ENCODE results near the gene RGS3. TPM values are rescaled to one million over a fixed set of nuclear protein-coding genes. Genes with fewer than 3 reads are reported as not detected.
A peak's percentile ranks its signal among the peaks of the same experiment; 100 is the strongest.
"Not testable (repeated sequence)": the region's sequence is repeated elsewhere in the genome, so short reads cannot be mapped to it uniquely, and the experiment has no call there.

RGS3 gene
- total RNA-seq, 1 donor from 2014 or later, result 66.2 TPM

DNA sequence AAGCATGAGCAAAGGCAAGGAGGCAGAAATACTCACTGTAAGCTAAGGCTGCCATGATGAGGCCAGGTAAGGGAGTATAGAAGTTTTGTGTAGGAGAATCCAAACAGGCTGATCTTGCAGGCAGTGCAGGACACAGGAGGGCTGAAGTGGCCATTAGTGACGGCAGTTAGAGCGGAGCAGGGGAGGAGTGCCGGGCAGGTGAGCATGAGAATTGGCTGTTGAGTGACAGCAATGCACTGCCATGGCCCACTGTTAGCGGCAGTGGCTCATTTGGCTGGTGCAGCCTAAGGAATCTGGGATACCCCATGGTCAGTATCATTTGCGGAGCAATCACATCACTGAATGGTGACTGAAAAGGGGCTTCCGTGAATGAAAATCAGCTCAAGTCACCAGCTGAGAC is 22.8 kb downstream of the RGS3 start:
- Histone ChIP-seq H3K27me3 (ENCODE audit: low read depth) (no peaks in the 10 kb centered on the region), H3K9me3 (no peaks in the 10 kb centered on the region), H3K27ac (no peak overlapping the region), H3K4me3 (no peak overlapping the region), H3K36me3 (no peaks in the 10 kb centered on the region), H3K4me1 (peaks cover 30% of the 10 kb centered on the region)
- ATAC-seq (no peak), DNase-seq (no peak)
- intact Hi-C loops (cut with DNase I), result no loop called here
- TF ChIP-seq CTCF (IDR thresholded peaks at IDR 0.05), result no peak

GRCh38 chr9:113488071-113488470 is 24.5 kb downstream of the RGS3 start:
- ATAC-seq (peak; percentile 7 to 62), DNase-seq (no peak)
- peaks cover 47% of the 10 kb centered on the region for H3K4me1 ChIP-seq
- H3K4me3 ChIP-seq, result no peak overlapping the region
- no peak for TF ChIP-seq CTCF (IDR thresholded peaks at IDR 0.05)
- H3K27ac ChIP-seq, result no peak overlapping the region
- intact Hi-C loops (cut with DNase I), result no loop called here
- H3K36me3 ChIP-seq, result no peaks in the 10 kb centered on the region
- no peaks in the 10 kb centered on the region for H3K9me3 ChIP-seq
- H3K27me3 ChIP-seq (ENCODE audit: low read depth), result no peaks in the 10 kb centered on the region

- Histone ChIP-seq H3K4me3 (no peak overlapping the region), H3K27me3 (ENCODE audit: low read depth) (no peaks in the 10 kb centered on the region), H3K9me3 (no peaks in the 10 kb centered on the region), H3K4me1 (peaks cover 49% of the 10 kb centered on the region), H3K27ac (no peak overlapping the region), H3K36me3 (no peaks in the 10 kb centered on the region)
- TF ChIP-seq CTCF (IDR thresholded peaks at IDR 0.05), result no peak
- intact Hi-C loops (cut with DNase I), result no loop called here
- ATAC-seq, result no peak
- DNase-seq, result no peak
Measured at GRCh38 chr9:113488490-113488889, 25.0 kb downstream of the RGS3 start.

DNA sequence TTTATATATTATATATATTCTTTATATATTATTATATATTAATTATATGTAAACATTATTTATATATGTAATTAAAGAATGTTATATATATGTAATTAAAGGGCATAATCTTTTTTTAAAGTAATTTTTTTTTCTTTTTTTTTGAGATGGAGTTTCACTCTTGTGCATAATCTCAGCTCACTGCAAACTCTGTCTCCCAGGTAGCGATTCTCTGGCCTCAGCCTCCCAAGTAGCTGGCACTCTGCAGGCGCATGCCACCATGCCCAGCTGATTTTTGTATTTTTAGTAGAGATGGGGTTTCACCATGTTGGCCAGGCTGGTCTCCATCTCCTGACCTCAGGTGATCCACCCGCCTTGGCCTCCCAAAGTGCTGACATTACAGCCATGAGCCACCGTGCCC is 27.6 kb downstream of the RGS3 start:
- DNase-seq; H3K9me3 ChIP-seq; H3K27ac ChIP-seq; H3K36me3 ChIP-seq; H3K4me3 ChIP-seq; H3K27me3 ChIP-seq (ENCODE audit: low read depth); ATAC-seq; intact Hi-C loops (cut with DNase I): not testable (repeated sequence)
- H3K4me1 ChIP-seq, result peaks cover 37% of the 10 kb centered on the region

DNA sequence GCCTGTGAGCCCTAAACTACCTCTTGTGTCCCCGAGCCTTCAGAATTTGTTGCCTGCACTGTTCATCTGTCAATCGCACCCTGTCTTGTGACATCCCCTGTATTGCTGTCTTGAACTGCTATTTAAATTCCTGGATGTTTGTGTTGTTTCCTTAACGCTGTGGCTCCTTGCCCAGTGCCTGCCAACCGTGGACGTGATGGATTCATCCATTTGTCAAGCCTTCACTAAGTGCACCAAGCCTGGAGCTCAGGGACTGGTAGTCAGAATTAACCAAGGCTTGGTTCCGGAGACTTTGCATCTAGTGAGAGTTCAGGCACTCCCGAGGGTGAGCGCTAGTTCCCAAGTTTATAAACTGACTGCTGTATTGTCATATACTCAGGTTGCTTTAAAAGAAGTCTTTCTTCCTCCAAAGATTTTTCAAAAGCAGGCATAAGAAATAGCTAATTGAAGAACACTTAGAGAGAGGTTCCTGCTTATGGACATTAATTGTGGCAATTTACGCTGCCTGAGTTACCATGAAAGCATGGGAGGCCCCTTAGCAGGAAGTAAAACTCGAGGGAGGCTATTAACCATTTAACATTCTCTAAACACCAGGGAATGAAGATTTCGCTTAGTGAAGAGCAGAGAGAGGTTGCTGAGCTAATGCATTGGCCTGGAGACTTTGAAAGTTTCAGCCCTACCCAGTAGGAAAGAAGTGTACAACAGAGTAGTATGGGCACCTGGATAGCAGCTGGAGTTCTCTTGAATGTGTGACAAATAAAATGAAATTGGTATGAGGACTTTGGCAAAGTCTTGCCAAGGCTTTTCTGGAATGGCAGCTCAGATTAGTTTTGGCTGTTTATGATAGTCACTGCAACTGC is 29.0 kb downstream of the RGS3 start:
- Histone ChIP-seq H3K36me3 (no peaks in the 10 kb centered on the region), H3K9me3 (no peaks in the 10 kb centered on the region), H3K4me1 (peaks cover 37% of the 10 kb centered on the region), H3K4me3 (no peak overlapping the region), H3K27me3 (ENCODE audit: low read depth) (no peaks in the 10 kb centered on the region), H3K27ac (no peak overlapping the region)
- DNase-seq, result no peak
- intact Hi-C loops (cut with DNase I), result no loop called here
- TF ChIP-seq CTCF (IDR thresholded peaks at IDR 0.05), result no peak
- no peak for ATAC-seq

- Histone ChIP-seq H3K27me3 (ENCODE audit: low read depth) (no peaks in the 10 kb centered on the region), H3K4me3 (no peak overlapping the region), H3K36me3 (no peaks in the 10 kb centered on the region), H3K4me1 (peaks cover 37% of the 10 kb centered on the region), H3K27ac (no peak overlapping the region), H3K9me3 (no peaks in the 10 kb centered on the region)
- TF ChIP-seq CTCF (IDR thresholded peaks at IDR 0.05), result no peak
- intact Hi-C loops (cut with DNase I), result no loop called here
- no peak for DNase-seq
- ATAC-seq, result peak; percentile 14 to 35
Measured at GRCh38 chr9:113493203-113493520, 29.6 kb downstream of the RGS3 start.

All from lower lobe of right lung (tissue), 2 donors.